Measurements from ENCODE around the gene BPIFB3. TPM values are rescaled to one million over a fixed set of nuclear protein-coding genes. Genes with fewer than 3 reads are reported as not detected.
A peak's percentile ranks its signal among the peaks of the same experiment; 100 is the strongest.

The BPIFB3 gene
- total and polyA plus RNA-seq, 2 of the 13 experiments (the other 11 are each of a cell fraction or from before 2014, with no cell fraction given) = 0.09 TPM; not detected in 1

- TF ChIP-seq ZNF318 (CRISPR knock-in tag; IDR thresholded peaks at IDR 0.05) (0 out of 2 replicates have a peak, but pooled peaks have one; percentile 32), NFRKB (IDR thresholded peaks at IDR 0.05) (no peak), KDM5B (CRISPR knock-in tag; IDR thresholded peaks at IDR 0.05; ENCODE audit: borderline replicate concordance) (0 out of 2 replicates have a peak, but pooled peaks have one; percentile 41), PAF1 (CRISPR knock-in tag; IDR thresholded peaks at IDR 0.05) (no peak), MTA1 (CRISPR knock-in tag; IDR thresholded peaks at IDR 0.05; ENCODE audit: borderline replicate concordance) (0 out of 2 replicates have a peak, but pooled peaks have one; percentile 48), HNRNPH1 (optimal IDR thresholded peaks at IDR 0.05; ENCODE audit: low read depth, low read length) (peak; percentile 85), AKAP8 (CRISPR knock-in tag; IDR thresholded peaks at IDR 0.05) (peak; percentile 56; the same call in 1 of the 2 replicates), ZNF616 (CRISPR knock-in tag; IDR thresholded peaks at IDR 0.05; ENCODE audit: low read depth) (no peak), POLR2A (IDR thresholded peaks at IDR 0.05; ENCODE audit: insufficient read depth in 1 of 2, low read depth in 2 of 2, low read length in 2 of 2) (peak; percentile 11 to 27; a peak in 1 of 4 replicates), KDM2A (CRISPR knock-in tag; IDR thresholded peaks at IDR 0.05; ENCODE audit: borderline replicate concordance, low read depth) (0 out of 2 replicates have a peak, but pooled peaks have one; percentile 7), HES4 (CRISPR knock-in tag; IDR thresholded peaks at IDR 0.05; ENCODE audit: borderline replicate concordance) (no peak), RBFOX2 (IDR thresholded peaks at IDR 0.05; ENCODE audit: low read depth, low read length) (peak; percentile 85), RBM22 (optimal IDR thresholded peaks at IDR 0.05; ENCODE audit: low read length) (peak; percentile 12), RFX1 (IDR thresholded peaks at IDR 0.05) (no peak), NR2F2 (IDR thresholded peaks at IDR 0.05; ENCODE audit: borderline replicate concordance, low read depth) (no peak), IKZF4 (CRISPR knock-in tag; IDR thresholded peaks at IDR 0.05; ENCODE audit: borderline replicate concordance, low read depth, not compliant biosample characterization) (no peak), ZNF619 (CRISPR knock-in tag; IDR thresholded peaks at IDR 0.05) (0 out of 2 replicates have a peak, but pooled peaks have one; percentile 23), CREB1 (IDR thresholded peaks at IDR 0.05) (no peak), CREB1 (CRISPR knock-in tag; IDR thresholded peaks at IDR 0.05) (no peak), SMAD9 (CRISPR knock-in tag; IDR thresholded peaks at IDR 0.05) (no peak), ZMAT3 (CRISPR knock-in tag; conservative IDR thresholded peaks at IDR 0.05) (no peak)
- TF ChIP-seq, protein P1, sequence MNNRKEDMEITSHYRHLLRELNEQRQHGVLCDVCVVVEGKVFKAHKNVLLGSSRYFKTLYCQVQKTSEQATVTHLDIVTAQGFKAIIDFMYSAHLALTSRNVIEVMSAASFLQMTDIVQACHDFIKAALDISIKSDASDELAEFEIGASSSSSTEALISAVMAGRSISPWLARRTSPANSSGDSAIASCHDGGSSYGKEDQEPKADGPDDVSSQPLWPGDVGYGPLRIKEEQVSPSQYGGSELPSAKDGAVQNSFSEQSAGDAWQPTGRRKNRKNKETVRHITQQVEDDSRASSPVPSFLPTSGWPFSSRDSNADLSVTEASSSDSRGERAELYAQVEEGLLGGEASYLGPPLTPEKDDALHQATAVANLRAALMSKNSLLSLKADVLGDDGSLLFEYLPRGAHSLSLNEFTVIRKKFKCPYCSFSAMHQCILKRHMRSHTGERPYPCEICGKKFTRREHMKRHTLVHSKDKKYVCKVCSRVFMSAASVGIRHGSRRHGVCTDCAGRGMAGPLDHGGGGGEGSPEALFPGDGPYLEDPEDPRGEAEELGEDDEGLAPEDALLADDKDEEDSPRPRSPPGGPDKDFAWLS (CRISPR knock-in tag; IDR thresholded peaks at IDR 0.05; ENCODE audit: borderline replicate concordance) = 0 out of 2 replicates have a peak, but pooled peaks have one; percentile 56
Observed at GRCh38 chr20:33013701-33014326, 39.9 kb upstream of the BPIFB3 start (continued).
